Activated naive CD4-positive, alpha-beta T cell treated with anti-CD3 and anti-CD28 coated beads, Interleukin-2, amount 50 U/mL, for 16 hours (primary cell): ENCODE measurements around the gene VTI1A.
"Not testable (repeated sequence)": the region's sequence is repeated elsewhere in the genome, so short reads cannot be mapped to it uniquely, and the experiment has no call there.

Experiments
- DNase-seq: peaks from one replicate; pipeline ENCODE4 v3.0.0-alpha.2; 2020

The VTI1A gene

GRCh38 chr10:112446855-112447619, at the start of gene VTI1A, which contains the start of gene ZDHHC6:
VTI1A (plus strand) TSS chr10:112447215; CDS start chr10:112447374, 159 bp downstream.
ZDHHC6 (minus strand) TSS chr10:112446914; CDS start chr10:112445436, 1,478 bp downstream.
- DNase-seq, result peak; percentile 84

DNA sequence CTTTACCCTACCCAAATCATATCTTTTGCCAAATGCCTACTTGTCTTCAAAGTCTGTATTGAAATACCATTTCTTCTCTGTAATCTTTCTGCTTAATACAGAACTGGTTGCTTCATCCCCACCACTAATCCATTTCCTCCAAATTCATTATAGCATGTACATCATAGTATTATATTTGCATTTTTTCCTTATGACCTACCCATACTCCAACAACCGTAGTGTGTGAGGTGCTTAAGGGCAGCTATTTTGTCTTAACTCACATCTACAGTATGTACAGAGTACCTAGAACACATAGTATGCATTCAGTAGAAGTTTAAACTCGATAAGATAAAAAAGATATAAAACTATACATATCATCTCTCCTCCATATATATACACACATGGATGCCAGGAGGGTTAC, 49.4 kb upstream of the VTI1A start:
- DNase-seq, result no peak

DNA sequence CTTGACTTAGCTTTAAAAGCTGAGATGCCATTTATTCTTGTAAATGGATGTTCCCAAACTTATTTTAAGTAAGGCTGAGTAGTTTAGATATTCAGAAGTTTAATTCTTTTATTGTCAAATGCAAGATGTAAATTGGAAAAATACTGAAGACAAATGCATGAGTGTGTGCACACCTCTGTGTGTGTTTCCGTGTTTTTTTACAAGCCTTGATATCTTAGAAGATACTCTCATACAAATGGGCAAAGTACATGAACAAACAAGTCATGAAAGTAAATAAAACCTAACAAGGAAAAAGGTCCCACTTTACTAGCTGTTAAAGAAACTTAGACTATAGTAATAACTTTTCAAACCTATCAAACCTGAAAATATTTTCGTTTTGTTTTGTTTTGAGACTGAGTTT, 44.1 kb upstream of the VTI1A start:
- no peak for DNase-seq

DNA sequence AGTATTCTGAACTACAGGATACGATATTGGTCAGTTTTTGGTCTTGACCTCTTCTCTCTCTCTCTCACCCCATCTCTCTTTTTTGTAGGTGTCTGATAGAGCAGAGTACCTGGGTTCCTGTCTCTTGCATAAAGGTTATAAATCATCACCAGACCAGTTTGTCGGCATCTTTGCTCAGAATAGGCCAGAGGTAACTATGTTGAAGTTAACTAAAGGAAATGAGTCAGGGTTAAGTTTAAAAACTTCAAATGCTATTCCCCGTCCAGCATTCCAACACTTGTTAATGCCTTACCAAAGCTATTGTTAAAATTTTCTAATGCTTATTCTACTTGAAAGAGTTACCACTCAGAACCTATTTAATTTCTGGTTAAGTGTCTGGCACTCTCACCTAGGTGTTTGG, 42.4 kb upstream of the VTI1A start:
- DNase-seq, result no peak

DNA sequence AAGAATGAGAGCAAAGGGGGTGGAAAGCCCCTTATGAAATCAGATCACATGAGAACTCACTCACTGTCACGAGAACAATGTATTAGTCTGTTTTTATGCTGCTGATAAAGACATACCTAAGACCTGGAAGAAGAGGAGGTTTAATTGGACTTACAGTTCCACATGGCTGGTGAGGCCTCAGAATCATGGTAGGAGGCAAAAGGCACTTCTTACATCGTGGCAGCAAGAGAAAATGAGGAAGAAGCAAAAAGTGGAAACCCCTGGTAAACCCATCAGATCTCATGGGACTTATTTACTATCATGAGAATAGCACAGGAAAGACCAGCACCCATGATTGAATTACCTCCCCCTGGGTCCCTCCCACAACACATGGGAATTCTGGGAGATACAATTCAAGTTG, 40.2 kb upstream of the VTI1A start:
- DNase-seq, result not testable (repeated sequence)

GRCh38 chr10:112407696-112408095, 39.3 kb upstream of the VTI1A start:
- DNase-seq, result no peak

DNA sequence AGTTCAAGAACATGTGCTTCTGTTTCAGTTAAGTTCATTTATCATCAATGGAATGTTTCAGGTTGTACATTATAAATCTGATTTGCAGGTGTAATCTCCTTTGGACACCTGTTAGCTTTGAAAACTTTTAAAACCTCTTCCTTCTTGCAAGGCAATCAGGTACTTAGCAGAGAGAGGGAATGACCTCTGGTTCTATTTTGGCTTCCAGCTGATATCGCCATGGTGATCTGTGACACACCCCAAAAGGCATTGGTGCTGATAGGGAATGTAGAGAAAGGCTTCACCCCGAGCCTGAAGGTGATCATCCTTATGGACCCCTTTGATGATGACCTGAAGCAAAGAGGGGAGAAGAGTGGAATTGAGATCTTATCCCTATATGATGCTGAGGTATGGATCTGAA, 37.7 kb upstream of the VTI1A start:
- no peak for DNase-seq

GRCh38 chr10:112409755-112410154, 37.3 kb upstream of the VTI1A start:
- no peak for DNase-seq

DNA sequence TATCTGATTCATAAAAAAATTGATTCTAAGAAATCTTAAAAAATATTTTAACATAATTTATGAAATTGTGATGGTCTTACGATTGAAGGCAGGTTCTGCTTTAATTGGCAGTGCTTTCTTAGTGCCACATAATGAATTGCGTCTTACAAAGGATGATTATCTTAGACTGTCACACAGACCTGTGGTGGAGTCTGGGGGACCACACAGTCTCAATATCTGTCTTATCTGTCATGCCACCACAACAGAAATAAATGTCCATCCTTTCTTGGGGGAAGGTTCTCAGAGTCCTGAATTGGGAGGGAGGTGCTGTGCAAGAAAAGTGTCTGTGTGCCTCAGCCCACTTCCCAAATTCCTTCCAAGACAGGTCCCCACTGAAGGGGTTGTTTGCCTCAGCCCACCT, 34.3 kb upstream of the VTI1A start:
- no peak for DNase-seq

DNA sequence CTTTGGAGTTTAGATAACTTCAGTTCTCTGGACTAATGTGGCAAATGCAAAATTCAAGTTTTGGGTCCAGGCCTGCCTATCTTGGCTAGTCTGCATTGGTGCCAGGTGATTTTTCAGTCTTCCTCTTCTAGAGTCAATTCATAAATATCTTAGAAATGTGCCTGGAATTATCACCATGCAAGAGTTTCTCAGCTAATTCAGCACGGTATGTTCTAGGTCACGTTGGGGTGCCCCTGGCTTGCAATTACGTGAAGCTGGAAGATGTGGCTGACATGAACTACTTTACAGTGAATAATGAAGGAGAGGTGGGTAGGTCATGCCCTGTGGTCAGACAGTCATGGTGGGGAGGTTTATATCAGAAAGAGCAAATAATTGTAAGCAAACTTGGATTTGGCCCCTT, 25.3 kb upstream of the VTI1A start:
- DNase-seq, result no peak

GRCh38 chr10:112424651-112425050, 22.4 kb upstream of the VTI1A start:
- DNase-seq, result no peak

GRCh38 chr10:112426111-112426510, 20.9 kb upstream of the VTI1A start:
- no peak for DNase-seq

DNA sequence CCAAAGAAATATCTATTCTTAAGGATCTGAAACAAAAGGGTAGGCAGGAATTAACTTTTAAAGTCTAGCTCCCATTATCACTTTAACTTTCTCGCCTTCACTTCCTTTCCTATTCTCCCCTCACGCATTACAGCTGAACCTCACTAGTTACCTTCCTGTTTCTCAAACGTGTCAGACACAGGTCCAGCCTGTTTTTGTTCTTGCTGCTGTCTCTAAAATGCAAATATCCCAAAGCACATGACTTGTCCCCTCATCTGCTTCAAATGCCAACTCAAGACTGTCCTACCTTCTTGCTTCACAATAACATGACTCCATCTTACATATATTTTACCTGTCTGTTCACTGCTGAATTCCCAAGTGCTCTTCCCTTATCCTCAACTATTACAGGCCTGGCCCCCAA, 17.9 kb upstream of the VTI1A start:
- DNase-seq, result no peak

DNA sequence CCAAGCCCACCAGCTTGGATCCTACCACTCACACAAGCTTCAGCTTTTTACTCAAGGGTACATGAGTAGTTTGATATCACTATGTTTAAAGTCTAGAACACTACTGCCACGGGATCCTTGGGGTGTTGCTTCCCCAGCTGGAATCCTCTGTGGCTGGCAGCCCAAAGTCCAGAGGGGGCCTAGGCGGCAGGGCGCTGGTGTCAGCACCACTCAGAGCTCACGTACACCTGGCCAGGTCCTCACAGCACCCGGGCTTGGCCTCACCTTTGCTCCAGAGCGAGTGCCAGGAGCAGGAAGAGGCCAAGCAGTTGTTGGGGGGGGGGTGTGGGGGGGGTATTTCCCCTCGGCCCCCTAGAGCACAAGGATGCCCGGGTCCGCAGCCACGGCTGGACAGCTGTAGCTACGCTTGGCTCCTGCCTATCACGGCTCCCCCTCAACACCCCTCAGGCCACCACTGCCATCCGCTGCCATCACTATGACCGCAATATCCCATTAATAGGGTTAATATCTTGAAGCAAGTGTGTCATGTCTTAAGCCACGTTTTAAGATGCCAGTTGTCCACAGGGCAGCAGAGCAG, 17.3 kb upstream of the VTI1A start:
- DNase-seq, result no peak

DNA sequence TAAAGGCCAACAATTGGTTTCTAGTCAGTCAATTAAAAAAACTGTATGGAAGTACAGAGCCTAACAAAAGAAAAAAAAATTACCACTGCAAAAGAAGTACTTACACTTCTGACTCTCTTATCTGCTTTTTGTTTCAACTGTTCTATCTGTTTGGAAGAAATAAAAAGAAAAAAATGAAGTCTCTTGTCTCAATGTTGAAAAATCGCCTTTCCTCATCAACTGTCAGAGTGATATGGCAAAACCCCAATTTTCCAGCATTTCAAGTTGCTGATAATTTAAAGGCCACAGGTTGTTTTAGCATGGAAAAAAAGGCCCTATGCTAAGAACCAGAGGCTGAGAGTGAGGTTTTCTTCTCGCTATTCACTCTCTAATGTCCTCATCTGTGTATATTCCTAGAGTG, 13.9 kb upstream of the VTI1A start:
- DNase-seq, result no peak

DNA sequence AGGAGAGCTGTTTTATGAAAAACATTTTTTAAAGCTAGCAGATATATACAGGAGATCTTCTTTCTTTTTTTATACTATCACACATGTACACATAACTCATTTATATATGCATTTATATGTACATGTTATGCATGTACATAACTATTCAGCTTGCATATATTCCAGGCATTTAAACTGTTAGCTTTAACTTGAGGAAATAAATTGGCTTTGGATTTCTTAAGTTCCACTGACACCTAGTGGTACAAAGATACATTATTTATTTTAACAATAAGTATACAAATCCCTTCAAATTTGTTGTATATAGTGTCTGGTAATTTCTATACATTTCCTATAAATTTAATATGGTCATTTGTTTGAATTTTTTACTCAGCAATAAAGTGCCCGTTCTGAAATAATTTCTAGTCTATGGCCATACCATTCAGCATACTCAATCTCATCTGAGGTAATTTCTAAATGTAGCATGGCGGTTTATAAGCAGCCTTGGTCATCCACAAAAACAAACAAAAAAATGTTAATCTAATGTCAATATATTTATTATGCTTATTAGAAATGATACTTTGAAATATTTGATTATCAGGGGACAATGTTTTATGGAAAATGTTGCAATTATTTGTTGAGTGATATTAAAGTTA, 11.9 kb upstream of the VTI1A start:
- no peak for DNase-seq

- DNase-seq, result no peak
These were observed 8.7 kb upstream of the VTI1A start for GRCh38 chr10:112438356-112438755.

- no peak for DNase-seq
These were observed 5.5 kb upstream of the VTI1A start for GRCh38 chr10:112441520-112441919.

DNA sequence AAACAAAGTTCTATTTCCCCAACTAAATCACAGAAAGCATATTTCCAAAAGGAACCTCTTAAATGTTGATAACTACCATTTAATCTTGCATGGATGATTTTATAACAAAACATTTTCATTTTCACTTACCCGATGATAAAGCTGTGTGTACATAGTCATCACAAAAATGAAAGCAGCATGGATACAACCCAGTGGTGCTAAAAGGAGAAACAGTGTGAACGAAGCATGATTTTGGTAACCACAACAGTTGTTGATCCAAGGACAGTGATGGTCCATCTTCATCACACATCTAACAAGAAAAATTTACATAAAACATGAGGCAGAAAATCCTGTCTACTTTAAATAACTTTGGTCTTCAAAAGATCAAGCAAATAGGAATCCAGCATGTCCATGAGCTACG, 5.0 kb upstream of the VTI1A start:
- no peak for DNase-seq

GRCh38 chr10:112446055-112446854, 760 bp upstream of the VTI1A start:
- no peak for DNase-seq

- no peak for DNase-seq
These were observed 559 bp downstream of the VTI1A start for GRCh38 chr10:112447620-112447928.

- no peak for DNase-seq
These were observed 1.9 kb downstream of the VTI1A start for GRCh38 chr10:112448888-112449287.

DNA sequence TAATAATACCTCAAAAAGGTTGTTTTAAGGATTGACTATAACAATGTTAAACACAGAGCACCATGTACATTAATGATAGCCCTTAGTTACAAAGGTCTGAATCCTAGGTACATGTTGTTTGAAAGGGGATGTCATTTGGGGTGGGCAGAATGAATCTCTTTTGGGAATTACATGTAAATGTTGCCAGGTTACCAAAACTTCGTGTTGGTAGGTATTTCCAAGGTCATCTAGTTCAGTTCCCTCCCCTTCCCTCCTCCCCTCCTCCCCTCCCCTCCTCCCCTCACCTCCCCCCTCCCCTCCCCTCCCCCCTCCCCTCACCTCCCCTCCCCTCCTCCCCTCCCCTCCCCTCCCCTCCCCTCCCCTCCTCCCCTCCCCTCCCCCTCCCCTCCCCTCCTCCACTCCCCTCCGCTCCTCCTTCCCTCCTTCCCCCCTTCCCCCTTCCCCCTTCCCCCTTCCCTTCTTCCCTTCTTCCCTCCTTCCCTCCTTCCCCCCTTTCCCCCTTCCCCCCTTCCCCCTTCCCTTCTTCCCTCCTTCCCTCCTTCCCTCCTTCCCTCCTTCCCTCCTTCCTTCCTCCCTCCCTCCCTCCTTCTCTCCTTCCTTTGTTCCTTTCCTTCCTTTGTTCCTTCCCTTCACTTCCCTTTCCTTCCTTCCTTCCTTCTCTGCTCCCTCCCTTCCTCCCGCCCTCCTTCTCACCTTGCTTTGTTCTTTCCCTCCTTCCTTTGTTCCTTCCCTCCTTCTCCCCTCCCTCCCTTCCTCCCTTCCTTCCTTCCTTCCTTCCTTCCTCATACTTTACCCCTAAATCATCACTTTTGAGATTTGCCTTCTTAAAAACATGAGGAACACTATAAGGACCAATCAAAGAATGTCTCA, 8.1 kb downstream of the VTI1A start:
- no peak for DNase-seq
